NOMO-1 treated with DMSO at 0.1 percent for 48 hours (cell line): Measurements from ENCODE around the gene NEK3.
"Not testable (repeated sequence)": the region's sequence is repeated elsewhere in the genome, so short reads cannot be mapped to it uniquely, and the experiment has no call there.

Experiments used
- DNase-seq: peaks from one replicate; lab custom pipeline; 2025; ENCODE audit not compliant: unreplicated experiment; lab: John Stamatoyannopoulos, UW

The NEK3 gene

DNA sequence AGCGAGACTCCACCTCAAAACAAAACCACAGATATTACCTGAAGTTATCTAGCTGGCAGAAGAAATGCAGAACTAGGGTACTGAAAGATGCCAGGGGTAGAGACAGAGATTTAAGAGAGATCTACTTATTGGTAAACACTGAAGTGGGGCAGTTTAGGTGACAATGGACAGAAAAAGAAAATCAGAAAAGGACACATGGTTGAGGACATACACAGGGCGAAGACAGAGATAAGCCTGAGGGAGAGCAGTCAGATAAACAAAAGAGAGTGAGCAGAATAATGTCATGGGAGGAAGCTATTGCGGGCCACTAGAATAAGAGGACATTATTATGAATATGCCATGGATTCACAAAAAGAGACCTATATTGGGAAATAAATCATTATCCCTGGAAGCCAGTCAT is 33.9 kb downstream of the NEK3 start:
- no peak for DNase-seq

DNA sequence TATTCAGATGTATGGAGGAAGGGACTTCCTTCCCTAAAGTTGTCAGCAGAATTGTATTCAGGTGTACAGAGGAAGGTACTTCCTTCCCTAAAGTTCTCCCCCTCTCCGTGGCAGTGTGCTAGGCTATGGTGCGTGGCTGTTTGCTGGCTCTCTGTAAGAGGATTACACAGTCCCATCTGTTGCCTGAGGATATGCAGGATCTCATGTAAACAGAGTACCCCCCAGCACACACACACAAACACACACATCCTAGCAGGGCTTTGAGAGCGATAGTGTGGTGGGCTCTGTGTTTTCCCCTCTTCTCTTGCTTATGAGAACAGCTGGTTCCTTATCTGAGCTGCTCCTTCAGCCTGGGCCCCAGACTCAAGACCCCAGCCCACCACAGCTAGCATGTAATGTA is 40.8 kb downstream of the NEK3 start:
- no peak for DNase-seq

DNA sequence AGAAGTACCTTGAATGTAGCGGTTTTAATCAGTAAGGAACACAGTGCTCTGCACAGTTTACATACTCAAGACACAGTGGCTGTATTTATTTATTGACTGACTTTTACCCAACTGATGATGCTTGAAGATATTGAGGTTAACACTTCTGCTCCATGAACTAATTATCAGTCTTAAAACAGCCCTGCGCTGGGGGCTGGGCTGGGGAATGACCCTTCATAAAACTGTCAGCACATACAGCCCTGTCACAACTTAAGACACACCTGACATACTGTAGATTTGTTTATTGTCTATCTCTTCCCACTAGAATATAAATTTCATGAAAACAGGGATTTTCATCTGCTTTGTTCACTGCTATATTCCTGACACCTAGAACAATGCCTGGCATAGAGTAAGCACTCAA is 41.3 kb downstream of the NEK3 start:
- no peak for DNase-seq

DNA sequence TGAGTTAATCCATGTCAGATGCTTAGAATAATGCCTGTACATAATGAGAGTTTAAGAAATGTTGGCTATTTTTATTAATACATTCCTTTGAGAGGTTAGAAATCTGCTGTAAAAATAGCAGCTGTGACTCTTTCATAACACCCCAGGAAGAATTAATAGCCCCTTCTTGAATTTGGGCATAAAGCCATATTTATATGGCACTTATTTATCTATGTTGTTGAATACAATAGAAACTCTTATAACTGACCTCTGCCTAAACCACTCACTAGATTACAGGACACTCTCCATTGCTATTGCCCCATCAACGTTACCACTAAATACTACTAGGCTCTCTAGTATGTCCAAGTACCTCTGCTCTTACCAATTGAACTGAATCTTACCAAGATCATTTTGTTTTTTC is 46.8 kb downstream of the NEK3 start:
- no peak for DNase-seq

DNA sequence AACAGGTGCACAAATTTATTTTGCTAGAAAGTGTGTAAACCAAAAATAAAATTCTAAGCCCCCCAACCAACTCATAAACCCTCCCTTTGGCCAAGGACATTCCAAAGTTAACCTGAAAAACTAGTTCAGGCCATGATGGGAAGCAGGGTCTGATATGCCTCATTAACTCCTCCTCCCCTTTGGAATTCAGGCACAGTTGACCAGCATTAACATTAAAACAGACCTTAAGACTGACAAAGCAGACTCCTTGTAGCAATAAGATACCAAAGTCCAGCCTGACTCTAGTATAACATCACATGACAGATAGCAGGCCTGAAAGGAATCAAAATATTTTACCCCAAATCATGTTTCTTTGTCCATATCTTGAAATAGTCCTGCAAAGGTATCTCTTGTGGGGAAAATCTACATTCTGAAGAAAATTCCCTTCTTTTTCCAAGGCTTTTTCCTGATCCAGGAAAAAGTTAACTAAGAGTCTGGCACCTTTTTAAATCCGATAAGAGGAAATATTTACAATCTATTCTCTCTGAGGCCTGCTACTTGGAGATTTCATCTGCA is 50.2 kb downstream of the NEK3 start:
- no peak for DNase-seq

DNA sequence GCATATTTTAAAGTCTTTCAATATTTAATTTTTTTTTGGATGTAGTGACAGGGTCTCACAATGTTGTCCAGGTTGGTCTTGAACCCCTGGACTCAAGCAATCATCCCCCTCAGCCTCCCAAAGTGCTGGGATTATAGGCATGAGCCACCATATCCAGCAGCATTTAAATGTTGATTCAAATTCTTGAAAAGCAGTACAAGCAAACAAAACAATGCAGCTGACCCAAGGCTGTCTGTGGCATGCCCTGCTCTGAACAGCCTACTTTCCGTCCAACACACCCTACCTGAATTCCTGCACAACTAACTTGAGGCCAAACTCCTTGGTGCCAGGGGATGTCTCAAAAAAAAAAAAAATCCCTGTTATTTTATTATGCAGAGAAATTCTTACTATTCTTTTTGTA is 53.6 kb downstream of the NEK3 start:
- no peak for DNase-seq

DNA sequence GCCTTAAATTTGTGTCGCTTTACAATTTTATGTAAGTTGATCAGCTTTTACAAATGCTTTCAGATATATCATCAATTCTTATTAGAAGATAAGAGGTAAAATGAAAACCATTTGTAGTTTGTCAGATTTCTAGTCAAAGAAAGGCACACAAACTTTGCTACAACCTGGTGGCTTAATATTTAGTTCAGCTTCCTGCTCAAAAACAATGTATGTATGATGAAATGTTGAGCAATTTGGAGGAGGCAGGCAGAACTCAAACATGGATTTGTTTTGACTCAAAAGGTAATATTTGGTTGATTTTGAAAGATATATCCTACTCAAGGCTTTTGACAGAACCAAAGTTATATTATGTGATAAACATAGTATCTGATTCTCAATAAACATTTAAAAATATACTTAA is 54.8 kb downstream of the NEK3 start:
- peak; percentile 67 for DNase-seq

DNA sequence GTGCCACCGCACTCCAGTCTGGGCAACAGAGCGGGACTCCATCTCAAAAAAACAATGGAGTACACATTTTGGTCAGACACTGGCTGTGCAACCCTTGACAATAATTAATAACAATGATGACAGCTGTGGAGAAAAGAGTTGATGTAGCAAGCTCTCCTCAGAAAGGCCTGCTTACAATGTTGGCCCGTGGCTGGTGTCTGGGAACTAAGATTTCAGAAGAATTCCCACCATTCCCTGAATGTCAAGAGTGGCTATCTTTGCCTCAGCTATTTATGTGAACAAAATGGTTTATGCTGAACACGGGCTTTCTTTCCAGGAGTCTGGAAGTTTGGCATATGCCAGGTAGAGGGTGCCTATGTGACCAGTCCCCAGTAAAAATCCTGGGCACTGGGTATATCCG is 56.0 kb downstream of the NEK3 start:
- DNase-seq = no peak

DNA sequence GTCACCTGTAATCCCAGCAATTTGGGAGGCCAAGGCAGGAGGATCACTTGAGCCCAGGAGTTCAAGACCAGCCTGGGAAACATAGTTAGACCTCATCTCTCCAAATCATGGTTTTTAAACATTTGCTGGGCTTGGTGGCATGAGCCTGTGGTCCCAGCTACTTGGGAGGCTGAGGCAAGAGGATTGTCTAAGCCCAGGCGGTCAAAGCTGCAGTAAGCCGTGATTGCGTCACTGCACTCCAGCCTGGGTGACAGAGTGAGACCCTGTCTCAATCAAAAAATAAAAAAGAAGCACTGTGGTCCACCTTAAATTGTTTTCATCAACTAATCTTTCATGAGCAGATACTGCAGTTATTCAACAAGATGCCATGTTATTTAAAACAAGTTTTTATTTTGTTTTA is 57.0 kb downstream of the NEK3 start:
- DNase-seq = not testable (repeated sequence)

DNA sequence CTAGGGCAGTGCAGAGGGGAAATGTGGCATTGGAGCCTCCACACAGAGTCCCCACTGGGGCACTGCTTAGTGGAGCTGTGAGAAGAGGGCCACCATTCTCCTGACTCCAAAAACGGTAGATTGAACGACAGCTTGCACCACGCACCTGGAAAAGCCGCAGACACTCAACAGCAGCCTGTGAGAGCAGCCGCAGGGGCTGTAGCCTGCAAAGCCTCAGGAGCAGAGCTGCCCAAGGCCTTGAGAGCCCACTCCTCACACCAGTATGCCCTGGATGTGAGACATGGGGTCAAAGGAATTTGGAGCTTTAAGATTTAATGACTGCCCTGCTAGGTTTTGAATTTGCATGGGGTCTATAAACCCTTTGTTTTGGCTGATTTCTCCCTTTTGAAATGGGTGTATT is 62.2 kb downstream of the NEK3 start:
- no peak for DNase-seq

DNA sequence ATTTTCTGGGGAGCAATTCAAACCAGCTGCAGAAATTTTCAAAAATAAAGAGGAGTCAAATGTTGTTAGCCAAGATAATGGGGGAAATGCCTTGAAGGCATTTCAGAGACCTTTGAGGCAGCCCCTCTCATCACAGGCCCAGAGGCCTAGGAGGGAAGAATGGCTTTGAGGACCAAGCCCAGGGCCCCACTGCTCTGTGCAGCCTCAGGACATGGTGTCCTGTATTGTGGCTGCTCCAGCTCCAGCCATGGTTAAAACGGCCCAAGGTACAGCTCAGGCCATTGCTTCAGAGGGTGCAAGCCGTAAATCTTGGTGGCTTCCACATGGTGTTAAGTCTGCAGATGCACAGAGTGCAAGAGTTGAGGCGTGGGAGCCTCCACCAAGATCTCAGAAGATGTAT is 62.6 kb downstream of the NEK3 start:
- no peak for DNase-seq

DNA sequence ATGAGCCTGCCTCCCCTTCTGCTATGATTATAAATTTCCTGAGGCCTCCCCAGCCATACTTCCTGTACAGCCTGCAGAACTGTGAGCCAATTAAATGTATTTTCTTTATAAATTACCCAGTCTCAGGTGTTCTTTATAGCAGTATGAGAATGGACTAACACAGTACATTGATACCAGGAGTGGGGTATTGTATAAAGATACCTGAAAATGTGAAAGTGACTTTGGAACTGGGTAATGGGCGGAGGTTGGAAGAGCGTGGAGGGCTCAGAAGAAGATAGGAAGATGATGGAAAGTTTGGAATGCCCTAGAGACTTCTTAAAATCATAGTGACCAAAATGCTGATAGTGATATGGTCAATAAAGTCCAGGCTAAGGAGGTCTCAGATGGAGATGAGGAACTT is 63.3 kb downstream of the NEK3 start:
- no peak for DNase-seq

DNA sequence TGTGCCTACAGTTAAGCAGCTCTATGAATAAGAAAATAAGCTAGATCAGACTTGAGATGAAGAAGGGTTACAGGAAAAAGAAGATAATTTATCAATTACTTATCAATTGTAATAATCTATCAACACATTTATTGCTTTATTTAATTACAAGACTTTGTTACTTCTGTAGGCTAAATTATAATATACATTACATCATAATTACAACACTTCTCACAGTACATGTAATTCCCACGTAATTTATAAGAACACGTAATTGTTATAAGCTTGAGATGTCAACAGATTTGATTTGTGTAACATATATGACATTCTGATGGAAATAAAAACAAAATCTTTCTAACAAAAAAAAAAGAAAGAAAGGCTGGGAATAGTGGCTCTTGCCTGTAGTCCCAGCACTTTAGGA is 67.3 kb downstream of the NEK3 start:
- DNase-seq = no peak

DNA sequence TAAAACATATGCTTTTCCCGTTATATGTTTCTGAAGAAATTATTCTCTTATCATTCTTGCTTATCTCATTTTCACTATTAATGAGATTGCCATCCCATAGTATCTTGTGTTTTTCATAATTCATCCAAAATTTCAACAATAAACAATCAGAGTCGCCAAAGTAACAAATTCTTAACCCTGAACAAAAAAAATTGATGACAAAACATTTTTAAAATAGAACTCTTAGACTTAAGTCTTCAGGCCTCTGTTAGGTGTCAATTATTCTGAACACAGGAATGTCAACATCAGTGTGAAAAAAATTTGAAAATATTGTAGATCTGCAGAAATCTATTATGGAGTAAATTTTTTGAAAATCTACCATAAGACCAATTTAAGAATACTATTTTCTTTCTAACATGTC is 67.9 kb downstream of the NEK3 start:
- DNase-seq = no peak

DNA sequence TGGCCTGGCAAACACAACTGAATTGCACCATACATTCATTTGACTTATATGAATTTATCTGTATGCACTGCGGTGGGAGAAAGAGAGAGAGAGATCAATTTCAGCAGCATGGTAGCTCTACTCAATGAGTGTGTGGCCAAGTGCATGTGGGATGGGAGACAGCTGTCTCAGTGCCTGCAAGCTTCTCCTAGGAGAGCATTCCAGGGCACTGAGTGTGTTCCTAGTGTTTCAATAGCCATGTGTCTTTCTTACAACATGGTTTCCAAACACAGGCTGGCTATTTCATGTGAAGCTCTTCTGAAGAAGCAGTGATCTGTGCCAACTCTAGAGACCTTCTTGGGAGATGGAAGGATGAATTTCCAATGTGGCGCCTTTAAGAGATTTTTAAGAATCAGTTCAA is 74.0 kb downstream of the NEK3 start:
- no peak for DNase-seq

DNA sequence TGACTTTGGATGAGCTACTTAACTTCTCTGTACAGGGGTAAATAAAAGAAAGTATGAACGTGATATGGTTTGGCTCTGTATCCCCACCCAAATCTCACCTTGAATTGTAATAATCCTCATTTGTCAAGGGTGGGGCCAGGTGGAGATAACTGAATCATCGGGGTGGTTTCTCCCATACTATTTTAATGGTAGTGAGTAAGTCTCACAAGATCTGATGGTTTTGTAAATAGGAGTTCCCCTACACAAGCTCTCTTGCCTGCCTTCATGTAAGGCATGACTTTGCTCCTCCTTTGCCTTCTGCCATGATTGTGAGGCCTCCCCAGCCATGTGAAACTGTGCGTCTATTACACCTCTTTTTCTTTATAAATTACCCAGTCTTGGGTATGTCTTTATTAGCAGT is 74.4 kb downstream of the NEK3 start:
- DNase-seq = not testable (repeated sequence)
